A673 (cell line): Measurements from ENCODE around the gene GNAS-AS1.

ENCODE experiments used
- CTCF ChIP-seq: fragments of 300-800, 200-600 bp; sonication (generic); conservative IDR thresholded peaks from 2 replicates; pipeline ENCODE4 v1.5.1; 2017; ENCODE audit warnings: low read depth, mild to moderate bottlenecking, antibody characterized with exemption, low read length, moderate library complexity, mixed read lengths
- EZH2 ChIP-seq: fragments of 200-600 bp; sonication (generic); IDR thresholded peaks from 2 replicates; pipeline ENCODE4 v1.6.1; 2017; ENCODE audit warnings: borderline replicate concordance, low read depth, mild to moderate bottlenecking, mixed read lengths, antibody characterized with exemption, low read length; ENCODE audit not compliant: poor library complexity, severe bottlenecking

- TF ChIP-seq CTCF (no peak), EZH2 (no peak)
Measured at GRCh38 chr20:58851969-58852458, 1.3 kb upstream of the GNAS-AS1 start.
